ENCODE data around the gene TRAPPC2L. TPM values are rescaled to one million over a fixed set of nuclear protein-coding genes. Genes with fewer than 3 reads are reported as not detected.

The TRAPPC2L gene
- total RNA-seq, 1 donor from 2014 or later: 59.1 TPM

- Histone ChIP-seq H3K27ac (ENCODE audit: low read depth, low read length) (no peak overlapping the region), H3K4me1 (ENCODE audit: insufficient read depth, low read length) (no peaks in the 10 kb centered on the region), H3K4me2 (ENCODE audit: low read length) (no peak overlapping the region), H3K79me2 (ENCODE audit: insufficient read depth, low read length) (no peaks in the 10 kb centered on the region), H3K9ac (ENCODE audit: low read length) (no peak overlapping the region), H2AFZ (ENCODE audit: low read depth, low read length) (no peak overlapping the region), H3K4me3 (ENCODE audit: insufficient read depth, low read depth, low read length) (no peak overlapping the region), H3K36me3 (ENCODE audit: insufficient read depth, low read length) (no peaks in the 10 kb centered on the region), H4K20me1 (ENCODE audit: insufficient read depth, low read length) (no peaks in the 10 kb centered on the region), H3K9me3 (ENCODE audit: insufficient read depth, low read depth, low read length) (no peaks in the 10 kb centered on the region), H3K27me3 (ENCODE audit: insufficient read depth, low read length) (no peaks in the 10 kb centered on the region)
- TF ChIP-seq CTCF (IDR thresholded peaks at IDR 0.05; ENCODE audit: insufficient read depth, low read depth, low read length) (no peak), EZH2 (IDR thresholded peaks at IDR 0.05; ENCODE audit: insufficient read depth, low read length) (no peak)
- no peak overlapping the region for H3K4me3 Mint-ChIP-seq (ENCODE audit: unreplicated experiment)
- H3K4me1 Mint-ChIP-seq (ENCODE audit: low read depth, unreplicated experiment): no peaks in the 10 kb centered on the region
- H3K9me3 Mint-ChIP-seq (ENCODE audit: unreplicated experiment): no peaks in the 10 kb centered on the region
- H3K27me3 Mint-ChIP-seq (ENCODE audit: low read depth, unreplicated experiment): peaks cover 20% of the 10 kb centered on the region
- DNase-seq (ENCODE audit: low read depth) (no peak), FAIRE-seq (no peak)
- no peak overlapping the region for H3K27ac Mint-ChIP-seq (ENCODE audit: unreplicated experiment)
- H3K36me3 Mint-ChIP-seq (ENCODE audit: low read depth, unreplicated experiment): no peaks in the 10 kb centered on the region
Measured at GRCh38 chr16:88896238-88897070, 39.5 kb downstream of the TRAPPC2L start.

- H3K79me2 ChIP-seq (ENCODE audit: insufficient read depth, low read length): no peaks in the 10 kb centered on the region
- TF ChIP-seq EZH2 (IDR thresholded peaks at IDR 0.05; ENCODE audit: insufficient read depth, low read length) (no peak), CTCF (IDR thresholded peaks at IDR 0.05; ENCODE audit: insufficient read depth, low read depth, low read length) (no peak)
- Mint-ChIP-seq H3K27ac (ENCODE audit: unreplicated experiment) (no peak overlapping the region), H3K27me3 (ENCODE audit: low read depth, unreplicated experiment) (peaks cover 12% of the 10 kb centered on the region), H3K9me3 (ENCODE audit: unreplicated experiment) (no peaks in the 10 kb centered on the region), H3K4me3 (ENCODE audit: unreplicated experiment) (no peak overlapping the region), H3K36me3 (ENCODE audit: low read depth, unreplicated experiment) (no peaks in the 10 kb centered on the region), H3K4me1 (ENCODE audit: low read depth, unreplicated experiment) (no peaks in the 10 kb centered on the region)
- no peak overlapping the region for H2AFZ ChIP-seq (ENCODE audit: low read depth, low read length)
- no peak overlapping the region for H3K27ac ChIP-seq (ENCODE audit: low read depth, low read length)
- FAIRE-seq (no peak), DNase-seq (ENCODE audit: low read depth) (no peak)
- no peak overlapping the region for H3K4me3 ChIP-seq (ENCODE audit: insufficient read depth, low read depth, low read length)
- no peaks in the 10 kb centered on the region for H4K20me1 ChIP-seq (ENCODE audit: insufficient read depth, low read length)
- no peaks in the 10 kb centered on the region for H3K27me3 ChIP-seq (ENCODE audit: insufficient read depth, low read length)
- H3K9me3 ChIP-seq (ENCODE audit: insufficient read depth, low read depth, low read length): no peaks in the 10 kb centered on the region
- no peaks in the 10 kb centered on the region for H3K4me1 ChIP-seq (ENCODE audit: insufficient read depth, low read length)
- no peak overlapping the region for H3K4me2 ChIP-seq (ENCODE audit: low read length)
- H3K36me3 ChIP-seq (ENCODE audit: insufficient read depth, low read length): no peaks in the 10 kb centered on the region
- H3K9ac ChIP-seq (ENCODE audit: low read length): no peak overlapping the region
Measured at GRCh38 chr16:88897696-88898425, 40.9 kb downstream of the TRAPPC2L start.
